ENCODE data around the gene HMCN1. TPM values are rescaled to one million over a fixed set of nuclear protein-coding genes. Genes with fewer than 3 reads are reported as not detected.
"Not testable (repeated sequence)": the region's sequence is repeated elsewhere in the genome, so short reads cannot be mapped to it uniquely, and the experiment has no call there.

Gene HMCN1
- polyA plus RNA-seq, 1 experiment: 20.9 TPM

DNA sequence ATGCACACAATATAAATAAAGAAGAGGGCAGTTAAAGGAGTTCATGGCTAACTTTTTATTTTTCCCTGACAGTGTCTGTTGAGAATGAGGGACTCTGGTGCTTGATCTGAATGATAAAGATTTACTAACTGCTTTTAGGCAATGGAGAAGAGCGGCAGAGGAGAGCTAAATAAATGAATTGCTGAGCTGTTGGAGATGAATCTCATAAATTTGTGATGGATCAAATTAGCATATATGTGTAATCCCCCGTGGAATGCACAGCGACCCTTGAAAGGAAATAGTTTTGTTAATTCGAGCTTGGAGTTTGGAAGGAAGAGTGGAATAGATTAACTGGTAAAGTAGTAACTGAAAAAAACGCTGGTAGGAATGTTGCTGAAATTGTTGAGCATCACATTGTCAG lies 40.2 kb downstream of the HMCN1 start:
- H3K27ac ChIP-seq (ENCODE audit: low read depth, low read length): no peak overlapping the region
- ChIA-PET POLR2A (no interaction called here), CTCF (no interaction called here)
- no peak overlapping the region for H3K4me3 ChIP-seq (ENCODE audit: low read depth, low read length)
- H3K9me3 ChIP-seq (ENCODE audit: control insufficient read depth, insufficient read depth, low read length): no peaks in the 10 kb centered on the region
- no peaks in the 10 kb centered on the region for H3K27me3 ChIP-seq (ENCODE audit: control insufficient read depth, insufficient read depth, low read length)
- TF ChIP-seq CTCF (IDR thresholded peaks at IDR 0.05; ENCODE audit: low read depth, low read length): no peak
- DNase-seq (ENCODE audit: low read depth, low spot score): no peak

DNA sequence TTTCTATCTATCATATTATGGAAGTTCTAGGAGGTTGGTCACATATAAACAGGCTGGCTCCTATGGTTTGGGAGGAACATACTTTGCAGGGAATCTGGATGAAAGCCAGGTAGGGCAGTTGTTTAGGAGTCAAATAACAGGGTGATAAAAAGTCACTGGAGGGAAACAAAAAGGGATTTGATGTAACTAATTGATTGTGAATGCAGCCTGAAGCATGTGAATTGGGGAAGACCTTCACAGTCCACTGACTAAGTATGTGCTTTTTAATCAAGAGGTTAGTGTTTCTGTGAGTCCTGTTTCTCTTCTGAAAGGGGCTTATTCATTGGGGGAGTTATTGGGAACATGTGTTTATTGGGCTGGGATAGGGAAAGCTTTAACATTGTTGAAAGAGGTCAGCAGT lies 41.3 kb downstream of the HMCN1 start:
- H3K9me3 ChIP-seq (ENCODE audit: control insufficient read depth, insufficient read depth, low read length): no peaks in the 10 kb centered on the region
- DNase-seq (ENCODE audit: low read depth, low spot score): no peak
- no peak overlapping the region for H3K27ac ChIP-seq (ENCODE audit: low read depth, low read length)
- TF ChIP-seq CTCF (IDR thresholded peaks at IDR 0.05; ENCODE audit: low read depth, low read length): no peak
- H3K27me3 ChIP-seq (ENCODE audit: control insufficient read depth, insufficient read depth, low read length): no peaks in the 10 kb centered on the region
- H3K4me3 ChIP-seq (ENCODE audit: low read depth, low read length): no peak overlapping the region
- POLR2A ChIA-PET: no interaction called here
- CTCF ChIA-PET: no interaction called here

DNA sequence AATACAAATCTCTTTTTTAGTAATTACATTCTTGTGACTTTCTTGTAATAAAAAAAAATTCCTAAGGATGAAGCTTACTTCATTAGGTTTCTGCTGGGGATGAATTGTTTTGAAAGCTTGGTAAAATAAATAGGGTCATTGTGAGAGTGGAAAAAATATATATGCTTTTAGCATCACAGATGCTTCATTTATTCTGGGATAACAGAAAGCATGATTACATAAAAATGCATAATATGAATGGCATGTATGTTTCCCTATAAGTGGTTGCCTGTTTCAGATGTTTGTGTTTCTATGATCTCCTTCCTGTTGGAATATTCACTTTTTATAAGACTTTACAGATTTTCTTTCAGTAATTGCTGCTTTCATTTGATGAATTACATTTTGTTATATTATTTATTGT lies 42.3 kb downstream of the HMCN1 start:
- DNase-seq (ENCODE audit: low read depth, low spot score): no peak
- TF ChIP-seq CTCF (IDR thresholded peaks at IDR 0.05; ENCODE audit: low read depth, low read length): no peak
- POLR2A ChIA-PET: no interaction called here
- Histone ChIP-seq H3K27me3 (ENCODE audit: control insufficient read depth, insufficient read depth, low read length) (no peaks in the 10 kb centered on the region), H3K9me3 (ENCODE audit: control insufficient read depth, insufficient read depth, low read length) (no peaks in the 10 kb centered on the region), H3K4me3 (ENCODE audit: low read depth, low read length) (no peak overlapping the region), H3K27ac (ENCODE audit: low read depth, low read length) (no peak overlapping the region)
- CTCF ChIA-PET: interaction anchor here (1.2 kb wide), 1 partner anchor 12 kb away, joined by 4 read pairs; no protein-coding TSS in a partner anchor

- H3K9me3 ChIP-seq (ENCODE audit: control insufficient read depth, insufficient read depth, low read length); H3K4me3 ChIP-seq (ENCODE audit: low read depth, low read length); DNase-seq (ENCODE audit: low read depth, low spot score); CTCF ChIA-PET; H3K27ac ChIP-seq (ENCODE audit: low read depth, low read length); POLR2A ChIA-PET; H3K27me3 ChIP-seq (ENCODE audit: control insufficient read depth, insufficient read depth, low read length): not testable (repeated sequence)
Measured at GRCh38 chr1:185783860-185784259, 49.7 kb downstream of the HMCN1 start.

- no peak overlapping the region for H3K27ac ChIP-seq (ENCODE audit: low read depth, low read length)
- ChIA-PET POLR2A (no interaction called here), CTCF (interaction anchor here (2.1 kb wide), 1 partner anchor 65 kb away, joined by 6 read pairs; no protein-coding TSS in a partner anchor)
- H3K4me3 ChIP-seq (ENCODE audit: low read depth, low read length): no peak overlapping the region
- DNase-seq (ENCODE audit: low read depth, low spot score): no peak
- TF ChIP-seq CTCF (IDR thresholded peaks at IDR 0.05; ENCODE audit: low read depth, low read length): no peak
- no peaks in the 10 kb centered on the region for H3K27me3 ChIP-seq (ENCODE audit: control insufficient read depth, insufficient read depth, low read length)
- H3K9me3 ChIP-seq (ENCODE audit: control insufficient read depth, insufficient read depth, low read length): no peaks in the 10 kb centered on the region
Measured at GRCh38 chr1:185785586-185785985, 51.4 kb downstream of the HMCN1 start.

GRCh38 chr1:185786524-185786923 lies 52.3 kb downstream of the HMCN1 start:
- Histone ChIP-seq H3K27me3 (ENCODE audit: control insufficient read depth, insufficient read depth, low read length) (no peaks in the 10 kb centered on the region), H3K27ac (ENCODE audit: low read depth, low read length) (no peak overlapping the region), H3K4me3 (ENCODE audit: low read depth, low read length) (no peak overlapping the region), H3K9me3 (ENCODE audit: control insufficient read depth, insufficient read depth, low read length) (no peaks in the 10 kb centered on the region)
- POLR2A ChIA-PET: no interaction called here
- DNase-seq (ENCODE audit: low read depth, low spot score): no peak
- TF ChIP-seq CTCF (IDR thresholded peaks at IDR 0.05; ENCODE audit: low read depth, low read length): no peak
- CTCF ChIA-PET: interaction anchor here (2.1 kb wide), 1 partner anchor 66 kb away, joined by 6 read pairs; no protein-coding TSS in a partner anchor
